ENCODE results near the gene IHH.

Gene IHH

DNA sequence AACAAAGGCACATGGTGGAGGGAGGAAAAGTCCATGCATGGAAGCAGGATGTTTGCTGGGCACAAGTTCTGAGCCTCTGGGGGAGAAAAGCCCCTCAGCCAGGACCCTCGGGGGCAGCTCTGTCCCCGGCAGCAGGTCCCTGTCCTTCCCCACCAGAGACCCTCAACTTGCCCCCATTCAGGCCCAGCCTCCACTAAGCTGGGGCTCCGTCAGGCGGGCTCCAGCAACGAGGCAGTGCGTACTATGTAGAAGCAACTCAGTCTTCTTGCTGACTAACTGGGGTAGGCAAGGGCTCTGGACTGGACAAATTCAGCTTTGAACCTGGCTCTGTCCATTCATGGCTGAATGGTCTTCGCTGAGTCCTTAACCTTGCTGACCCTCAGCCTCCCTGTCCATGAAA, 42.4 kb downstream of the IHH start:
- no peaks in the 10 kb centered on the region for H3K27me3 ChIP-seq
- H3K4me3 ChIP-seq (ENCODE audit: low read depth, low read length) = no peak overlapping the region
- no peaks in the 10 kb centered on the region for H3K4me1 ChIP-seq
- no peaks in the 10 kb centered on the region for H3K36me3 ChIP-seq
- TF ChIP-seq, protein P1, sequence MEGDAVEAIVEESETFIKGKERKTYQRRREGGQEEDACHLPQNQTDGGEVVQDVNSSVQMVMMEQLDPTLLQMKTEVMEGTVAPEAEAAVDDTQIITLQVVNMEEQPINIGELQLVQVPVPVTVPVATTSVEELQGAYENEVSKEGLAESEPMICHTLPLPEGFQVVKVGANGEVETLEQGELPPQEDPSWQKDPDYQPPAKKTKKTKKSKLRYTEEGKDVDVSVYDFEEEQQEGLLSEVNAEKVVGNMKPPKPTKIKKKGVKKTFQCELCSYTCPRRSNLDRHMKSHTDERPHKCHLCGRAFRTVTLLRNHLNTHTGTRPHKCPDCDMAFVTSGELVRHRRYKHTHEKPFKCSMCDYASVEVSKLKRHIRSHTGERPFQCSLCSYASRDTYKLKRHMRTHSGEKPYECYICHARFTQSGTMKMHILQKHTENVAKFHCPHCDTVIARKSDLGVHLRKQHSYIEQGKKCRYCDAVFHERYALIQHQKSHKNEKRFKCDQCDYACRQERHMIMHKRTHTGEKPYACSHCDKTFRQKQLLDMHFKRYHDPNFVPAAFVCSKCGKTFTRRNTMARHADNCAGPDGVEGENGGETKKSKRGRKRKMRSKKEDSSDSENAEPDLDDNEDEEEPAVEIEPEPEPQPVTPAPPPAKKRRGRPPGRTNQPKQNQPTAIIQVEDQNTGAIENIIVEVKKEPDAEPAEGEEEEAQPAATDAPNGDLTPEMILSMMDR (IDR thresholded peaks at IDR 0.05; ENCODE audit: low read depth, low read length) = no peak
- no peaks in the 10 kb centered on the region for H3K9me3 ChIP-seq
- DNase-seq = no peak

GRCh38 chr2:219017201-219017931, 43.4 kb downstream of the IHH start:
- no peak overlapping the region for H3K4me3 ChIP-seq (ENCODE audit: low read depth, low read length)
- no peak for DNase-seq
- H3K9me3 ChIP-seq = no peaks in the 10 kb centered on the region
- no peaks in the 10 kb centered on the region for H3K36me3 ChIP-seq
- TF ChIP-seq, protein P1 (IDR thresholded peaks at IDR 0.05; ENCODE audit: low read depth, low read length) = no peak
- H3K27me3 ChIP-seq = no peaks in the 10 kb centered on the region
- H3K4me1 ChIP-seq = no peaks in the 10 kb centered on the region

DNA sequence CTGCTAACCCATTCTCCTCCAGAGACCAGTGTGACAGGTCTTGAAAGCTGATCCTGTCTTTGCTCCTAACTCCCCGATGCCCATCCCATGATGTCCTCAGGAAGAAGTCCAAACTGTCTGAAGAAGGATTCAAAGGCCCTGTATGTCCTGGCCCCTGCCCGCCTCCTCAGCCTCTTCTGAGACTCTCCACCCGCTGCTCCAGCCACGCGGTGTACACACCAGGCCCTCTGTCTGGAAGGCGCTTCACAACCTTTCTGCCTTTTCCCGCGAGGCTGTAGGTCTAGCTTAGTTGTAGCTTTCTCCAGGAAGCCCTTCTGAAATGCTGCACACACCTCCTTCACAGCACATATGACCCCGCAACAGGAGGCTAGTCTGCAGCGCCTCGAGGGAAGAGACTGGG, 44.0 kb downstream of the IHH start:
- TF ChIP-seq, protein P1 (IDR thresholded peaks at IDR 0.05; ENCODE audit: low read depth, low read length) = no peak
- DNase-seq = no peak
- H3K4me3 ChIP-seq (ENCODE audit: low read depth, low read length) = no peak overlapping the region
- no peaks in the 10 kb centered on the region for H3K27me3 ChIP-seq
- no peaks in the 10 kb centered on the region for H3K4me1 ChIP-seq
- no peaks in the 10 kb centered on the region for H3K9me3 ChIP-seq
- H3K36me3 ChIP-seq = no peaks in the 10 kb centered on the region

DNA sequence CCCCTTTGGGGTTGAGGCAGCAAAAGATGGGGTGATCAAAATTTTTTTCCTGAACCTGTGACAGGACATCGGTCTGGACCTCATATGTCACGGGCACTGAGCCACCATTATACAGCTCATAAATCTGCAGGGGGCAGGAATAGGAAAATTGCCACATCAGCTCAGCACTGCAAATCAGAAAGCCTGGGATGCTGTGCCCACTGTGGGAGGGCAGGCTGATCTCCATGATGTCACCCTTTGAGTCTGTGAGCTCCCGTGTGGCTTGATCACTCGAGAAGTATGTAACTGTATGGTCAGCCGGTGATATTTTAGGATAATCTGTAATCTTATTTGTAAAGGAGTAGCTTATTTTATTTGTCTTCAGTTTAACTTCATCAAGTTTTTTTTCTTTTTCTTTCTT, 49.8 kb downstream of the IHH start:
- no peak for DNase-seq

GRCh38 chr2:219010162-219010756, 50.5 kb downstream of the IHH start:
- DNase-seq = no peak
- Histone ChIP-seq H3K4me1 (no peaks in the 10 kb centered on the region), H3K9me3 (no peaks in the 10 kb centered on the region), H3K4me3 (ENCODE audit: low read depth, low read length) (no peak overlapping the region), H3K36me3 (no peaks in the 10 kb centered on the region), H3K27me3 (no peaks in the 10 kb centered on the region)
- TF ChIP-seq, protein P1 (IDR thresholded peaks at IDR 0.05; ENCODE audit: low read depth, low read length) = peak; percentile 53

More for the DNA sequence above, 49.8 kb downstream of the IHH start:
- no peaks in the 10 kb centered on the region for H3K36me3 ChIP-seq
- TF ChIP-seq, protein P1 (IDR thresholded peaks at IDR 0.05; ENCODE audit: low read depth, low read length) = no peak
- H3K27me3 ChIP-seq = no peaks in the 10 kb centered on the region
- no peak overlapping the region for H3K4me3 ChIP-seq (ENCODE audit: low read depth, low read length)
- no peaks in the 10 kb centered on the region for H3K4me1 ChIP-seq
- H3K9me3 ChIP-seq = no peaks in the 10 kb centered on the region

DNA sequence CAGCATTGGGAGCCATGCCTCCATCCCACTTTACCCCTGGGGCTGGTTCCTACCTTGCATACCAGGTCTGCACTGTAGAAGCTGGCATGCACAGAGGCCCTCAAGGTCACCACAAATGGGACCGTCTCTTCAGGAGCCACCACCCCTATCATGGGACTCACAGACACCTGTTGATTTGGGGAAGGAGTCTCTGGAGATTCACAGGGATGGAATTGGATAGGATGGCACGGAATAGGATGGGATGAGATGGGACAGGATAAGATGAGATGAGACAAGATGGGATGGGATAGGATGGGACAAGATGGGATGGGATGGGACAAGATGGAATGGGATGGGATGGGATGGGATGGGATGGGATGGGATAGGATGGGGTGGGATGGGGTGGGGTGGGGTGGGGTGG, 51.4 kb downstream of the IHH start:
- Histone ChIP-seq H3K4me3 (ENCODE audit: low read depth, low read length) (no peak overlapping the region), H3K36me3 (no peaks in the 10 kb centered on the region), H3K4me1 (no peaks in the 10 kb centered on the region), H3K9me3 (no peaks in the 10 kb centered on the region), H3K27me3 (no peaks in the 10 kb centered on the region)
- no peak for DNase-seq
- TF ChIP-seq, protein P1 (IDR thresholded peaks at IDR 0.05; ENCODE audit: low read depth, low read length) = no peak

All from BE2C (cell line).